ENCODE results near the gene PALLD.

PALLD gene

GRCh38 chr4:168667921-168668320, 171.1 kb downstream of the PALLD start:
- in situ Hi-C loops (cut with MboI; ENCODE audit: low sequenced_read_pairs, unreplicated experiment) = no loop called here
- no peak for DNase-seq (ENCODE audit: low spot score)
- no peak for TF ChIP-seq CTCF (IDR thresholded peaks at IDR 0.05; ENCODE audit: borderline replicate concordance, control extremely low read depth, extremely low read depth, insufficient read depth, missing control alignments)

- no peak for DNase-seq (ENCODE audit: low spot score)
- no peak for TF ChIP-seq CTCF (IDR thresholded peaks at IDR 0.05; ENCODE audit: borderline replicate concordance, control extremely low read depth, extremely low read depth, insufficient read depth, missing control alignments)
- in situ Hi-C loops (cut with MboI; ENCODE audit: low sequenced_read_pairs, unreplicated experiment) = no loop called here
Measured at GRCh38 chr4:168673476-168673875, 176.6 kb downstream of the PALLD start.

GRCh38 chr4:168674077-168674747, 177.4 kb downstream of the PALLD start:
- in situ Hi-C loops (cut with MboI; ENCODE audit: low sequenced_read_pairs, unreplicated experiment) = no loop called here
- DNase-seq (ENCODE audit: low spot score) = no peak
- TF ChIP-seq CTCF (IDR thresholded peaks at IDR 0.05; ENCODE audit: borderline replicate concordance, control extremely low read depth, extremely low read depth, insufficient read depth, missing control alignments) = no peak

GRCh38 chr4:168674866-168675265, 178.0 kb downstream of the PALLD start:
- no peak for DNase-seq (ENCODE audit: low spot score)
- TF ChIP-seq CTCF (IDR thresholded peaks at IDR 0.05; ENCODE audit: borderline replicate concordance, control extremely low read depth, extremely low read depth, insufficient read depth, missing control alignments) = no peak
- in situ Hi-C loops (cut with MboI; ENCODE audit: low sequenced_read_pairs, unreplicated experiment) = no loop called here

- no peak for TF ChIP-seq CTCF (IDR thresholded peaks at IDR 0.05; ENCODE audit: borderline replicate concordance, control extremely low read depth, extremely low read depth, insufficient read depth, missing control alignments)
- no peak for DNase-seq (ENCODE audit: low spot score)
- in situ Hi-C loops (cut with MboI; ENCODE audit: low sequenced_read_pairs, unreplicated experiment) = no loop called here
Measured at GRCh38 chr4:168677063-168677462, 180.2 kb downstream of the PALLD start.

GRCh38 chr4:168677879-168678278, 181.0 kb downstream of the PALLD start:
- no peak for DNase-seq (ENCODE audit: low spot score)
- TF ChIP-seq CTCF (IDR thresholded peaks at IDR 0.05; ENCODE audit: borderline replicate concordance, control extremely low read depth, extremely low read depth, insufficient read depth, missing control alignments) = no peak
- in situ Hi-C loops (cut with MboI; ENCODE audit: low sequenced_read_pairs, unreplicated experiment) = no loop called here

Measured in GM13976 (cell line).